ENCODE measurements around the gene FGFBP2.

DNA sequence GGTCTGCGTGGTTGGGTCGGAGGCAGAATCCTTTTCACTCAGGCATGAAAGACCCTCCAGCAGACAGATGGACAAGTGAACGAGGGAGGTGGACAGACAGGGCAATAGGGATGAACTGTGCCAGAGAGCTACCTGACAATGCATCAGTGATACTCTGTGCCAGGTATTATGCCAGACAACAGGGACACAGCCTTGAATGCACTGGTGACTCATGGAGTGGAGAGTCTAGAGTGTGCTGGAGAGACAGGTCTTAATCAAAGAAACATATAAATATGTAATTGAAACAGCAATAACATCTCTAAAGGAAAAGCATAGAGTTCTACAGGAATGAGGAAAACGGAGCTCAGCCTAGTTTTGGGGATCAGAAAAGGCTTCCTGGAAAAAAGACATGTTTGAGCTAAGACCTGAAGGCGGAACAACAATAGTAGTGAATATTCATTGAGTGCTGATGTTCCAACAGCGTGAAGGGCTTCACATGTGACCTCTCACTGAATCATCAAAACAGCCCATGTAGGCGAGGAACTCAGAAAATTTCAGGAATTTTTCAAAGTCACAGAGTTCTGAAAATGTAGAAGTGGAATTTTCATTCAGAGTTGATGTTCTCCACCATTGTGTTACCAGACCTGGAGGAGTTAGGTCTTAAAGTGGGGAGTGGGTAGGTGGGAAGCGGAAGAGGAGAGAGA, 20.0 kb upstream of the FGFBP2 start:
- TF ChIP-seq EZH2 (IDR thresholded peaks at IDR 0.05; ENCODE audit: insufficient read depth, poor library complexity, severe bottlenecking) (no peak), EZH2phosphoT487 (IDR thresholded peaks at IDR 0.05; ENCODE audit: insufficient read depth, low read depth) (no peak)

All from GM23248 (cell line).